NCI-H1092 treated with DMSO at 0.1 percent for 48 hours (cell line): ENCODE data around the gene PPIE.

Source experiments
- DNase-seq: peaks from one replicate; lab custom pipeline; 2025; lab: John Stamatoyannopoulos, UW

The PPIE gene

GRCh38 chr1:39808784-39809517, 70.3 kb downstream of the PPIE start:
- DNase-seq, result no peak

- DNase-seq, result no peak
Measured at GRCh38 chr1:39812913-39813312, 74.2 kb downstream of the PPIE start.
